Activated CD8-positive, alpha-beta memory T cell treated with anti-CD3 and anti-CD28 coated beads, Interleukin-2, amount 10 ng/mL, durations not matched to agents 7 days and 5 days (primary cell): ENCODE measurements around the gene NEK6. TPM values are rescaled to one million over a fixed set of nuclear protein-coding genes. Genes with fewer than 3 reads are reported as not detected.

Experiments
- ATAC-seq: fragments of 150-1000 bp; cut with Tn5 transposase; one replicate; pipeline ENCODE4 v1.10.0; 2021; ENCODE audit warnings: moderate library complexity
- CTCF ChIA-PET: fragments of 350-600 bp; sonication (Branson Sonifier 250); formaldehyde crosslinking; loops from one replicate; lab custom pipeline; 2021; ENCODE audit warnings: antibody characterized with exemption; lab: Charles Lee
- DNase-seq: peaks from one replicate; pipeline ENCODE4 v3.0.0-alpha.2; 2020
- H3K27ac Mint-ChIP-seq: one replicate; pipeline ENCODE4 v1.8.0; 2021; ENCODE audit warnings: mild to moderate bottlenecking, mixed read lengths
- H3K27me3 Mint-ChIP-seq: one replicate; pipeline ENCODE4 v1.8.0; 2021; ENCODE audit warnings: mixed read lengths
- H3K36me3 Mint-ChIP-seq: one replicate; pipeline ENCODE4 v1.8.0; 2021; ENCODE audit warnings: mild to moderate bottlenecking, mixed read lengths
- H3K4me1 Mint-ChIP-seq: one replicate; pipeline ENCODE4 v1.8.0; 2021; ENCODE audit warnings: mixed read lengths
- H3K4me3 Mint-ChIP-seq: one replicate; pipeline ENCODE4 v1.8.0; 2021; ENCODE audit warnings: mild to moderate bottlenecking, moderate library complexity, mixed read lengths
- H3K9me3 Mint-ChIP-seq: one replicate; pipeline ENCODE4 v1.8.0; 2022; ENCODE audit warnings: low read depth, mixed read lengths
- total RNA-seq, 2 experiments: library from RNA; stranded (reverse); gene quantifications; one replicate each; pipeline ENCODE4 v1.2.3, GENCODE V29; 2021

The NEK6 gene
- total RNA-seq, 2 experiments from 2014 or later: 6.3 to 10.9 TPM

- DNase-seq (no peak), ATAC-seq (no peak)
- H3K27ac Mint-ChIP-seq: no peak overlapping the region
- H3K36me3 Mint-ChIP-seq: no peaks in the 10 kb centered on the region
- CTCF ChIA-PET: no interaction called here
- H3K27me3 Mint-ChIP-seq: peaks cover 5% of the 10 kb centered on the region
- peaks cover 5% of the 10 kb centered on the region for H3K4me1 Mint-ChIP-seq
- H3K4me3 Mint-ChIP-seq: no peak overlapping the region
- H3K9me3 Mint-ChIP-seq: no peaks in the 10 kb centered on the region
Observed at GRCh38 chr9:124268661-124269060, 10.9 kb downstream of the NEK6 start.

GRCh38 chr9:124269556-124269955 lies 11.8 kb downstream of the NEK6 start:
- CTCF ChIA-PET: no interaction called here
- no peak overlapping the region for H3K4me3 Mint-ChIP-seq
- no peak for DNase-seq
- H3K36me3 Mint-ChIP-seq: no peaks in the 10 kb centered on the region
- peaks cover 5% of the 10 kb centered on the region for H3K4me1 Mint-ChIP-seq
- no peaks in the 10 kb centered on the region for H3K9me3 Mint-ChIP-seq
- peaks cover 5% of the 10 kb centered on the region for H3K27me3 Mint-ChIP-seq
- no peak overlapping the region for H3K27ac Mint-ChIP-seq
- ATAC-seq: no peak

DNA sequence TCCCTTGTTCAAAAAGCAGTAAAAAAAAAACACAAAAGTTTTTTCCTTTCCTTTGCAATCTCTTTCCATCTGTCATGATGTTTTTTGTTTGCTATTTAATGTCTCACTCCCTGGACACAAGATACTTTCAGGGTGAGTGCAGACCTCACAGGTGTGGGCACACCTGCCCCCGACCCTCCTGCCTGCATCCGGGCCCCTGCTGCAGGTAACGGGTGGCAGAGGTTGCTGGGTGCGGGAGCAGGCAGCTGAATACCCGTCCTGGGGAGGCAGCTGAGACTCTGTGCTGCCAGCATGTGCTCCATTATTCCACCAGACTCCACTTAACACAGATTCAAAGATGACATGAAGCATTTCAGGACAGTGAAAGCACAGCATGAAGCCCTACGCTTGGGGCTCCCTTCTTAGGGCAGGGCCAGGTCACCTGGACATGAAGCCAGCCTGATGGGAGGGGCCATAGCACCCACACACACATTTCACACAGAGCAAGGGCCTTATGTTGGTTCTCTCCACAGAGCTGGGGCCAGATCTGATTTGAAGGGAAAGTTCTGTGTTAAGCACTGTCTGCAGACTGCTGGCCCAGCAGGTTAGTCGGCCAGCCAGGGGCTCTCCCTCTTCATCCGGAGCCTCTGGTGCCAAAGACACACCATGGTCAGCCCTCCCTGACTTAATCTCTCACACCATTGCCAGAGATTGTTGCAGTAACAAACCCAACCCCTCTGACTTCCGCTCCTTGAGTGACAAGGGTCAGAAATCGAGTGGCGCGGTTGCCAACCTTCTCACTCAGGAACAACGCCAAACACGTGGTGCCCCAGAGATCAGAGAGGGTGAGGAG lies 13.0 kb downstream of the NEK6 start:
- Mint-ChIP-seq H3K36me3 (no peaks in the 10 kb centered on the region), H3K9me3 (no peaks in the 10 kb centered on the region), H3K27ac (no peak overlapping the region), H3K4me1 (peaks cover 5% of the 10 kb centered on the region), H3K27me3 (peaks cover 5% of the 10 kb centered on the region), H3K4me3 (no peak overlapping the region)
- DNase-seq: no peak
- CTCF ChIA-PET: no interaction called here
- no peak for ATAC-seq

GRCh38 chr9:124271660-124272059 lies 13.9 kb downstream of the NEK6 start:
- H3K27me3 Mint-ChIP-seq: peaks cover 5% of the 10 kb centered on the region

DNA sequence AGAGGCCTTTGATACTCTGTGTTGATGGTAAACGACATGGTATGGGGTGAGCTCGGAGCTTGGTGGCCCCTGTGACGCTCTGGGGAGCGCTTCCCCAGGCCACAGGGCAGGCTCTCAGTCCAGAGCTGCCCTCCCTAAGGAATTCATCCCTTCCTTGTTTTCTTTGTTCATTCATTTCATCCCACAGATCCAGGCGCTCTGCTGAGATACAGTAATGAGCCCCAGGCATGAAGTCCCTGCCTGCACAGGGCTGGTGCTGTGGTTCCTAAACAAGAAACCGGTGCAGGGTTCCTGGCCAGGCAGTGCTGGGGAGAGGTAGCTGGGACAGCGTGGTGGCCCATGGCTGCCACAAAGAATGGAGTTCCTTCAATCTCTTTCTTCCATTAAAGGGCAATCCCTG lies 14.4 kb downstream of the NEK6 start:
- ATAC-seq: no peak
- CTCF ChIA-PET: no interaction called here
- Mint-ChIP-seq H3K27me3 (peaks cover 2% of the 10 kb centered on the region), H3K9me3 (no peaks in the 10 kb centered on the region), H3K27ac (no peak overlapping the region), H3K36me3 (no peaks in the 10 kb centered on the region), H3K4me3 (no peak overlapping the region), H3K4me1 (peaks cover 3% of the 10 kb centered on the region)
- DNase-seq: no peak

More at GRCh38 chr9:124271660-124272059, 13.9 kb downstream of the NEK6 start:
- no peak overlapping the region for H3K4me3 Mint-ChIP-seq
- H3K4me1 Mint-ChIP-seq: peaks cover 5% of the 10 kb centered on the region
- CTCF ChIA-PET: no interaction called here
- no peaks in the 10 kb centered on the region for H3K36me3 Mint-ChIP-seq
- ATAC-seq: no peak
- no peak for DNase-seq
- no peak overlapping the region for H3K27ac Mint-ChIP-seq
- H3K9me3 Mint-ChIP-seq: no peaks in the 10 kb centered on the region

DNA sequence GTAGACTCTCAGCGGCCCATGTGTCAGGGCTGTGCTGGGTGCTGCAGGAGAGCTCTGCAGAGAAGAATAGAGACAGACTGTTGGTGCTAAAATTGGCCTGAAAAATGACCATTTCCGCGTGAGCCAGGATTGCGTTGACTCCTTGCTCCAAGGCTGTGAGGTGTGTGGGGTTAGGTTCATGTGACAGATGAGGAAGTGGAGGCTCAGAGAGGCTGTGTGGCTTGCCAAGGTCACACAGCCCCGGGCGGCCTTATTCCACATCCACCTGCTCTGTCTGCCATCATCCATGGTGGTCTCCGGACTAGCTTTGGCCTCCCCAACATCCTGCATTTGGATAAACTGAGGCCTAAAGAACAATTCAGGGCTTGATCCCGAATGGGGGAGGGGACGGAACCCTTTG lies 15.2 kb downstream of the NEK6 start:
- Mint-ChIP-seq H3K36me3 (no peaks in the 10 kb centered on the region), H3K4me3 (no peak overlapping the region), H3K27ac (no peak overlapping the region), H3K4me1 (no peaks in the 10 kb centered on the region), H3K9me3 (no peaks in the 10 kb centered on the region), H3K27me3 (no peaks in the 10 kb centered on the region)
- ATAC-seq: no peak
- no peak for DNase-seq
- CTCF ChIA-PET: no interaction called here

DNA sequence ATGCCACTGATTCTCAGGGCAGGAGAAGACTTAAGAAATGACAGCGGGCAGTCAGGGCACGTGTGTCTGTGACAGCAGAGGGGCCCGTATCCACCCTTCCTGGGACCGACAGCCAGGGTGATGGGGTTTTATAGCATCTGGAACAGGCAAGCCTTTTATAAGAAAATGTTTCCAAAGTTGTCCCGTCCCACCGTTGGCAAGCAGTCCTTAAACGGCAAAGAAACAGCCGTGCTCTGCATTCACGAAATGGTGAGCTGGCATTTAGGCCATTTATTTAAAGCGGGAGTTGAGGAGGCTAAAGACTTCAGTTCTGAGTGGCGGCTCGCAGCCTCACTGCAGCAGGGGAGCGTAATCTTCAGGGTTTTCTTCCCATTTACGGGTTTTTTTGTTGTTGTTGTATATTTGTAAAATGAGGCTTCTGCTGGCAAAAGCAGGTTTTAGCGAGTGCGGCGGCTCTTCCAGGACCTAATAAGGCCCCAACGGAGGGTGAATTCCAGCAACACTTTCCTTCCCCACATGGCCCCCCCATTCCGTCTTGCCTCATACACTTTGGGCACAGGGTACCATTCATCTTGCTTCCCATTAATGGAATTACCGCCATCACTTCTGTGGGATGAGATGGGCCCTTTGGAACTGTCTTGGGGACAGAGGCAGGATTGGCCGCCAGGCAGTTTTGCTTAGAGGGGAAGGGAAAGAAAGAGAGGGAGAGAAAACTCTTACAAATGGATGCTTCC lies 15.8 kb downstream of the NEK6 start:
- DNase-seq (no peak), ATAC-seq (no peak)
- Mint-ChIP-seq H3K4me3 (no peak overlapping the region), H3K27me3 (no peaks in the 10 kb centered on the region), H3K9me3 (no peaks in the 10 kb centered on the region), H3K27ac (no peak overlapping the region), H3K36me3 (no peaks in the 10 kb centered on the region), H3K4me1 (no peaks in the 10 kb centered on the region)
- CTCF ChIA-PET: no interaction called here

- H3K27me3 Mint-ChIP-seq: no peaks in the 10 kb centered on the region
- no peaks in the 10 kb centered on the region for H3K9me3 Mint-ChIP-seq
- ATAC-seq: no peak
- CTCF ChIA-PET: no interaction called here
- H3K27ac Mint-ChIP-seq: no peak overlapping the region
- no peak for DNase-seq
- no peaks in the 10 kb centered on the region for H3K4me1 Mint-ChIP-seq
- no peak overlapping the region for H3K4me3 Mint-ChIP-seq
- no peaks in the 10 kb centered on the region for H3K36me3 Mint-ChIP-seq
Observed at GRCh38 chr9:124274226-124274625, 16.5 kb downstream of the NEK6 start.

DNA sequence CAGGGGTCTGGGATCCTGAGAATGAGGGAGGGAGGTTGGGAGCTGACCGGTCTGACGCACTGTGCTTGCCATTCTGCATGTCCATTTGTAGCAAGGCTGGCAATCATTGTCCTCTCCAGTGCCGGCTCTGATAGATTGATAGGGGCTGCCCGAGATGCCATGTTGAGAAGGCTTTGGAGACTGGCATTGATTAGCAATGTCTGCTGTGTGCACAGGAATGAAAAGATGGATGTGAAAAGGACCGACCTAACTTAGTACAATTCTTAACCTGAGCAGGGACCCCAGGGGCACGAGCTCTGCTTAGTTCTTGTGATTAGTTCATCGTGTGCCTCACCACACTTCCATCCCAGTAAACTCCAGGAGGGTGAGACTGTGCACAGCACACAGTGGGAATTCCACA lies 17.0 kb downstream of the NEK6 start:
- H3K36me3 Mint-ChIP-seq: no peaks in the 10 kb centered on the region
- H3K4me1 Mint-ChIP-seq: no peaks in the 10 kb centered on the region
- H3K9me3 Mint-ChIP-seq: no peaks in the 10 kb centered on the region
- no peak overlapping the region for H3K27ac Mint-ChIP-seq
- DNase-seq (no peak), ATAC-seq (no peak)
- no peak overlapping the region for H3K4me3 Mint-ChIP-seq
- CTCF ChIA-PET: no interaction called here
- no peaks in the 10 kb centered on the region for H3K27me3 Mint-ChIP-seq

DNA sequence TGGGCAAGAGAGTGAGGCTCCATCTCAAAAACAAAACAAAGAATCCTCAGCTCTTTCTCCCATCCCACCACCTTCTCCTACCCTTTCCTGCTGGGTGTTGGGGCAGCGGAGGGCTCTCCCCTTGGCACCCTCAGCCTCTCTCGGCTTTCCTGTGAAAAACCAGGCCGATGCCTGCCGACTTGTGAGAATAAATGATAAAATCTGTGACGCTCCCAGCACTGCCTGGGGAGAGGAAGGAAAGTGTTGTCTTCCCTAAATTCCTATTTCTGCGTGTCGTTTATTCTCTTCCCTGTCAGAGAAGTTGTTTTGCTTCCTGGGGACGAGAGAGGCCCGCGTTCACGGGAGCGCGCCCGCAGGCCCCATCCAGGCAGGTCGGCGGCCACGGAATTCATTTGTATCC lies 19.7 kb downstream of the NEK6 start:
- Mint-ChIP-seq H3K36me3 (no peaks in the 10 kb centered on the region), H3K27ac (no peak overlapping the region), H3K4me3 (no peak overlapping the region), H3K4me1 (no peaks in the 10 kb centered on the region), H3K9me3 (no peaks in the 10 kb centered on the region), H3K27me3 (no peaks in the 10 kb centered on the region)
- DNase-seq (no peak), ATAC-seq (no peak)
- CTCF ChIA-PET: no interaction called here

DNA sequence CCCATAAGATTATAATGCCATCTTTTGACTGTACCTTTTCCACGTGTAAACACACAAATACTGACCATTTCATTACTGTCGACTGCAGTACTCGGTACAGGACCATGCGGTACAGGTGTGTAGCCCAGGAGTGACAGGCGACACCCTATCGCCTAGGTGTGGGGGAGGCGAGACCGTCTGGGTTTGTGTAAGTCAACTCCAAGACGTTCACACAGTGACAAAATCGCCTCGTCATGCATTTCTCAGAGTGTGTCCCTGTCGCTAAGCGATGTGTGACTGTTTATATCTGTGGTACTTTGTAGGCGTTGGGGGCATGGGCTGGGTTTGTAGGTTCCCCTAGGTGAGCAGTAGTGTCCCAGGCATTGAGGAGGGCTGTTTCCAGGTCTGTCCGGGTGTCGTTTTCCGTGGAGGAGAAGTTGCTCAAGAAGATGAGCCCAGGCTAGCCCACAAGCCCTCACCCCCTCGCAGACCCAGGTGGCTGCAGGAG lies 20.3 kb downstream of the NEK6 start:
- Mint-ChIP-seq H3K4me3 (no peak overlapping the region), H3K9me3 (no peaks in the 10 kb centered on the region), H3K36me3 (no peaks in the 10 kb centered on the region), H3K27me3 (no peaks in the 10 kb centered on the region), H3K4me1 (no peaks in the 10 kb centered on the region), H3K27ac (no peak overlapping the region)
- ATAC-seq (no peak), DNase-seq (no peak)
- CTCF ChIA-PET: no interaction called here

DNA sequence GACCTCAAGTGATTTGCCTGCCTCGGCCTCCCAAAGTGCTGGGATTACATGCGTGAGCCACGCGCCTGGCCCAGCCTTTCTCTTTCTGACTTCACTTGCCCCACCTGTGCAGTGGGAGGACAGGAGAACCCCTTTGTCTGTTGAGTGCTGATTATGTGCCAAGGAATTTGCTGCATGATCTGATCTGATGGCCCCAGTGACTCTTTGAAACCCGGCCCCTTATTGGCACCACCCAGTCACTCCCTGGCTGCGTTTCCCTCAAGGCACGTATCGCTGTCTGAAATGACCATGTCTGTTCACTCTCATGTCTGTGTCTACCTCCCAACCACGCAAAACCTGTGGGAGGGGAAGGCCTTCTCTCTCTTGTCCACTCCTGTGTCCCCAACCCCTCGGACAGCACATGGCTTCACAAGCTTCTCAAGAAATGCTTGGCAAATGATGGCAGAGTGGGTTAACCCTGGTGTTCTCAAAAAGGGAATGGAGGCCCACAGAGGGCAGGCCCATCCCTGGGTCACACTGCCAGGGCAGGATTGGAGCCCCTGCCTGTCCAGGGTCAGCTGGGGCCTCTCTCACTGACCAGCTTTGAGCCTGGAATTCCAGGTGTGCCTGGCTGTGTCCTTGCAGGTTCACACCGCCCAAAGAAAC lies 21.9 kb downstream of the NEK6 start:
- Mint-ChIP-seq H3K36me3 (no peaks in the 10 kb centered on the region), H3K27me3 (no peaks in the 10 kb centered on the region), H3K4me1 (no peaks in the 10 kb centered on the region), H3K9me3 (no peaks in the 10 kb centered on the region), H3K4me3 (no peak overlapping the region), H3K27ac (no peak overlapping the region)
- DNase-seq: no peak
- CTCF ChIA-PET: no interaction called here
- ATAC-seq: no peak

DNA sequence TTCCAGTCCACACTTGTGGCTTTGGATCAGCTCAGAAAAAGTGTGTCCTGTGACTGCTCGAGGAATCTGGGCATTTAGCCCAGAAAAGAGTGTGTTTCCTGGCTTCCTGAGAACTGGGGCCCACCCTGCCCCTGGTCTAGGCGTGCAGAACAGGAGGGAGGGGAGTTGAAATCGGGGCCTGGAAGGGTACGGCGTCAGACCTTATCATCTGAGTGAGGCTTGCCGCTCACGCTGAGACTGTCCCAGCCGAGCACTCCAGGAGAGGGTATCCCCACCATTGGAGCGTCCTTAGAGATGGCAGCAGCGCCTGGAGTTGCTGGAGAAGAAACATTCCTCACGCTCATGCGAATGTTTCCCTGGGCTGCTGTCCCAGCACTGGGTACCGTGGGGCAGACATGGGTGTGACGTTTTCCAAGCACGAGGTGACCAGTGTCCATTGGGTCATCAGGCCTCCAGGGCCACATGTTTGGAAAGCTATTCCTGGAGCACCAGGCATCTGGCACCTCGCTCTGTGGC lies 22.5 kb downstream of the NEK6 start:
- Mint-ChIP-seq H3K9me3 (no peaks in the 10 kb centered on the region), H3K36me3 (no peaks in the 10 kb centered on the region), H3K27ac (no peak overlapping the region), H3K27me3 (no peaks in the 10 kb centered on the region), H3K4me1 (peaks cover 1% of the 10 kb centered on the region), H3K4me3 (no peak overlapping the region)
- ATAC-seq (no peak), DNase-seq (no peak)
- CTCF ChIA-PET: no interaction called here
